HepG2 (cell line): ENCODE data around the gene STK40. TPM values are rescaled to one million over a fixed set of nuclear protein-coding genes. Genes with fewer than 3 reads are reported as not detected.

Experiments
- AHR ChIP-seq: IDR thresholded peaks from 2 replicates; pipeline ENCODE4 v1.6.1; 2018; ENCODE audit warnings: missing genetic modification reagents, missing compliant biosample characterization
- ARID2 ChIP-seq: sonication (generic); formaldehyde crosslinking; IDR thresholded peaks from 2 replicates; pipeline ENCODE4 v1.8.1; 2022; ENCODE audit warnings: mild to moderate bottlenecking, missing genetic modification reagents, borderline replicate concordance
- ATF3 ChIP-seq: sonication (generic); formaldehyde crosslinking; IDR thresholded peaks from 2 replicates; pipeline ENCODE4 v1.4.0; 2020; ENCODE audit warnings: missing genetic modification reagents
- BRCA1 ChIP-seq: sonication (generic); formaldehyde crosslinking; IDR thresholded peaks from 2 replicates; pipeline ENCODE4 v1.4.0; 2020; ENCODE audit warnings: missing genetic modification reagents
- CERS6 ChIP-seq: sonication (generic); formaldehyde crosslinking; IDR thresholded peaks from 2 replicates; pipeline ENCODE4 v1.5.0; 2020; ENCODE audit warnings: missing genetic modification reagents
- ESRRA ChIP-seq: sonication (generic); formaldehyde crosslinking; IDR thresholded peaks from 2 replicates; pipeline ENCODE4 v1.5.1; 2020; ENCODE audit warnings: mild to moderate bottlenecking, low read depth, missing genetic modification reagents
- GATA4 ChIP-seq: sonication (generic); IDR thresholded peaks from 2 replicates; pipeline ENCODE4 v1.6.1; 2016; ENCODE audit warnings: antibody characterized with exemption, low read depth, borderline replicate concordance
- HDAC2 ChIP-seq: sonication (generic); formaldehyde crosslinking; IDR thresholded peaks from 2 replicates; pipeline ENCODE4 v1.4.0; 2020; ENCODE audit warnings: missing genetic modification reagents
- HOXA7 ChIP-seq: sonication (generic); formaldehyde crosslinking; IDR thresholded peaks from 2 replicates; pipeline ENCODE4 v1.8.1; 2022; ENCODE audit warnings: mild to moderate bottlenecking, missing genetic modification reagents, moderate library complexity
- KLF12 ChIP-seq: sonication (generic); formaldehyde crosslinking; IDR thresholded peaks from 2 replicates; pipeline ENCODE4 v1.4.0; 2020; ENCODE audit warnings: missing genetic modification reagents, borderline replicate concordance
- MBNL3 ChIP-seq: fragments of 250-450 bp; sonication (Bioruptor Pico); conservative IDR thresholded peaks from 2 replicates; pipeline ENCODE4 v1.8.0; 2022; ENCODE audit warnings: mild to moderate bottlenecking, inconsistent platforms
- MEIS2 ChIP-seq: sonication (generic); formaldehyde crosslinking; IDR thresholded peaks from 2 replicates; pipeline ENCODE4 v1.9.0; 2021; ENCODE audit warnings: mild to moderate bottlenecking, missing genetic modification reagents
- MNT ChIP-seq: fragments of 450-650 bp; IDR thresholded peaks from 2 replicates; pipeline ENCODE4 v1.6.1; 2016
- NKX3-1 ChIP-seq: sonication (generic); formaldehyde crosslinking; IDR thresholded peaks from 2 replicates; pipeline ENCODE4 v1.5.0; 2020; ENCODE audit warnings: missing genetic modification reagents
- PRMT3 ChIP-seq: sonication (generic); formaldehyde crosslinking; IDR thresholded peaks from 2 replicates; pipeline ENCODE4 v1.8.1; 2022; ENCODE audit warnings: low read depth, mild to moderate bottlenecking, moderate library complexity, missing genetic modification reagents, borderline replicate concordance
- SIX4 ChIP-seq: sonication (generic); formaldehyde crosslinking; IDR thresholded peaks from 2 replicates; pipeline ENCODE4 v1.4.0; 2020; ENCODE audit warnings: missing genetic modification reagents
- TBX2 ChIP-seq: sonication (generic); formaldehyde crosslinking; IDR thresholded peaks from 2 replicates; pipeline ENCODE4 v1.5.0; 2020; ENCODE audit warnings: missing genetic modification reagents, mild to moderate bottlenecking, borderline replicate concordance
- TFAP4 ChIP-seq: sonication (generic); IDR thresholded peaks from 2 replicates; pipeline ENCODE4 v1.6.1; 2016; ENCODE audit warnings: low read depth, borderline replicate concordance
- THRA ChIP-seq: sonication (generic); formaldehyde crosslinking; IDR thresholded peaks from 2 replicates; pipeline ENCODE4 v1.4.0; 2020; ENCODE audit warnings: missing genetic modification reagents, borderline replicate concordance
- ZBTB43 ChIP-seq: sonication (generic); formaldehyde crosslinking; conservative IDR thresholded peaks from 2 replicates; pipeline ENCODE4 v1.4.0; 2020; ENCODE audit warnings: missing genetic modification reagents
- ZNF205 ChIP-seq: IDR thresholded peaks from 2 replicates; pipeline ENCODE4 v1.6.1; 2018; ENCODE audit warnings: missing biosample characterization, missing genetic modification reagents
- ZNF496 ChIP-seq: sonication (generic); formaldehyde crosslinking; IDR thresholded peaks from 2 replicates; pipeline ENCODE4 v1.8.1; 2023; ENCODE audit warnings: mild to moderate bottlenecking, moderate library complexity, missing genetic modification reagents; ENCODE audit not compliant: insufficient replicate concordance
- ZNF605 ChIP-seq: sonication (generic); formaldehyde crosslinking; IDR thresholded peaks from 2 replicates; pipeline ENCODE4 v1.8.0; 2022; ENCODE audit warnings: mild to moderate bottlenecking, missing genetic modification reagents
- ZNF607 ChIP-seq: sonication (generic); formaldehyde crosslinking; IDR thresholded peaks from 2 replicates; pipeline ENCODE4 v1.5.1; 2020; ENCODE audit warnings: missing genetic modification reagents, mild to moderate bottlenecking, borderline replicate concordance
- polyA plus RNA-seq, 8 experiments: library from polyadenylated mRNA; depleted of rRNA in 3 of 8; stranded (reverse) in 7 of 8; unstranded in 1 of 8; fragments of >200 nt; fragmentation: Illumina TruSeq in 4 of 8; extraction: Trizol in 4 of 8; gene quantifications; 2 replicates each; pipeline versions ENCODE4 v1.2.1 to v1.2.3, GENCODE V29; 2011 to 2016; ENCODE audit warnings: low read depth in 4 of 8, missing spikeins in 1 of 8, mixed read lengths in 1 of 8; ENCODE audit not compliant: insufficient read depth in 1 of 8
- total RNA-seq, 5 experiments: library from RNA; depleted of rRNA; stranded (reverse); fragments of >200 nt; fragmentation: Illumina TruSeq; extraction: Trizol; gene quantifications; 2 replicates each; pipeline ENCODE4 v1.2.3, GENCODE V29; 2016; ENCODE audit warnings: low read depth in 1 of 5

Gene STK40
- total and polyA plus RNA-seq, 2 of the 13 experiments (the other 11 are each of a cell fraction or from before 2014, with no cell fraction given), result 33.8 to 35.1 TPM

- TF ChIP-seq TBX2 (CRISPR knock-in tag) (peak; percentile 81), ZNF607 (no peak), HOXA7 (CRISPR knock-in tag) (no peak), KLF12 (CRISPR knock-in tag) (peak; percentile 61; the same call in 1 of the 2 replicates), ARID2 (CRISPR knock-in tag) (no peak), ESRRA (CRISPR knock-in tag) (no peak), SIX4 (CRISPR knock-in tag) (no peak; the same call in 1 of the 2 replicates), NKX3-1 (no peak), GATA4 (no peak), PRMT3 (peak; percentile 79; the same call in 1 of the 2 replicates), TFAP4 (peak; percentile 61; the same call in 1 of the 2 replicates), MBNL3 (no peak), THRA (CRISPR knock-in tag) (peak; percentile 61), MEIS2 (CRISPR knock-in tag) (no peak), AHR (no peak), ATF3 (CRISPR knock-in tag) (no peak; the same call in 1 of the 2 replicates), MNT (peak; percentile 32; the same call in 1 of the 2 replicates), ZNF605 (CRISPR knock-in tag) (peak; percentile 82), BRCA1 (CRISPR knock-in tag) (no peak), CERS6 (CRISPR knock-in tag) (no peak), ZBTB43 (CRISPR knock-in tag) (no peak), ZNF205 (CRISPR knock-in tag) (0 out of 2 replicates have a peak, but pooled peaks have one; percentile 11), ZNF496 (CRISPR knock-in tag) (no peak), HDAC2 (CRISPR knock-in tag) (peak; percentile 45; the same call in 1 of the 2 replicates)
Observed at GRCh38 chr1:36400825-36401601, 15.3 kb upstream of the STK40 start (continued).
